HG03039 (cell line): ENCODE data around the gene HIC2.
A peak's percentile ranks its signal among the peaks of the same experiment; 100 is the strongest.
"Not testable (repeated sequence)": the region's sequence is repeated elsewhere in the genome, so short reads cannot be mapped to it uniquely, and the experiment has no call there.

Source experiments
- ATAC-seq: cut with Tn5 transposase; IDR thresholded peaks from one replicate; pipeline ENCODE4 v1.9.1; 2021; ENCODE audit warnings: mild to moderate bottlenecking, moderate library complexity; ENCODE audit not compliant: unreplicated experiment

The HIC2 gene

GRCh38 chr22:21449531-21450319 lies 32.6 kb downstream of the HIC2 start:
- no peak for ATAC-seq

- ATAC-seq, result no peak
These were observed 33.2 kb downstream of the HIC2 start for GRCh38 chr22:21450320-21450831.

- ATAC-seq, result no peak
These were observed 33.7 kb downstream of the HIC2 start for GRCh38 chr22:21450858-21451353.

- ATAC-seq, result no peak
These were observed 34.7 kb downstream of the HIC2 start for GRCh38 chr22:21451545-21452520.

- not testable (repeated sequence) for ATAC-seq
These were observed 35.5 kb downstream of the HIC2 start for GRCh38 chr22:21452666-21453065.

GRCh38 chr22:21454998-21455333 lies 37.8 kb downstream of the HIC2 start:
- ATAC-seq, result not testable (repeated sequence)

- no peak for ATAC-seq
These were observed 38.3 kb downstream of the HIC2 start for GRCh38 chr22:21455334-21456089.

- no peak for ATAC-seq
These were observed 40.0 kb downstream of the HIC2 start for GRCh38 chr22:21457023-21457787.

- not testable (repeated sequence) for ATAC-seq
These were observed 45.5 kb downstream of the HIC2 start for GRCh38 chr22:21462672-21463071.

- ATAC-seq, result not testable (repeated sequence)
These were observed 50.4 kb downstream of the HIC2 start, which contains the start of gene TMEM191C for GRCh38 chr22:21467337-21468193. TMEM191C (plus strand) TSS chr22:21467387; CDS start chr22:21467460, 73 bp downstream.

GRCh38 chr22:21468194-21469096 lies 51.3 kb downstream of the HIC2 start:
- peak; percentile 69 for ATAC-seq

GRCh38 chr22:21469097-21469994 lies 52.2 kb downstream of the HIC2 start:
- not testable (repeated sequence) for ATAC-seq

- ATAC-seq, result not testable (repeated sequence)
These were observed 55.8 kb downstream of the HIC2 start for GRCh38 chr22:21472984-21473383.

GRCh38 chr22:21473664-21474063 lies 56.5 kb downstream of the HIC2 start:
- not testable (repeated sequence) for ATAC-seq

- not testable (repeated sequence) for ATAC-seq
These were observed 66.9 kb downstream of the HIC2 start for GRCh38 chr22:21484039-21484438.

GRCh38 chr22:21487723-21488122 lies 70.6 kb downstream of the HIC2 start:
- not testable (repeated sequence) for ATAC-seq
